ENCODE data around the gene TAOK2. TPM values are rescaled to one million over a fixed set of nuclear protein-coding genes. Genes with fewer than 3 reads are reported as not detected.
"Not testable (repeated sequence)": the region's sequence is repeated elsewhere in the genome, so short reads cannot be mapped to it uniquely, and the experiment has no call there.

The TAOK2 gene
- polyA plus RNA-seq, 3 donors = 33.6 to 36.9 (median 36.4) TPM

DNA sequence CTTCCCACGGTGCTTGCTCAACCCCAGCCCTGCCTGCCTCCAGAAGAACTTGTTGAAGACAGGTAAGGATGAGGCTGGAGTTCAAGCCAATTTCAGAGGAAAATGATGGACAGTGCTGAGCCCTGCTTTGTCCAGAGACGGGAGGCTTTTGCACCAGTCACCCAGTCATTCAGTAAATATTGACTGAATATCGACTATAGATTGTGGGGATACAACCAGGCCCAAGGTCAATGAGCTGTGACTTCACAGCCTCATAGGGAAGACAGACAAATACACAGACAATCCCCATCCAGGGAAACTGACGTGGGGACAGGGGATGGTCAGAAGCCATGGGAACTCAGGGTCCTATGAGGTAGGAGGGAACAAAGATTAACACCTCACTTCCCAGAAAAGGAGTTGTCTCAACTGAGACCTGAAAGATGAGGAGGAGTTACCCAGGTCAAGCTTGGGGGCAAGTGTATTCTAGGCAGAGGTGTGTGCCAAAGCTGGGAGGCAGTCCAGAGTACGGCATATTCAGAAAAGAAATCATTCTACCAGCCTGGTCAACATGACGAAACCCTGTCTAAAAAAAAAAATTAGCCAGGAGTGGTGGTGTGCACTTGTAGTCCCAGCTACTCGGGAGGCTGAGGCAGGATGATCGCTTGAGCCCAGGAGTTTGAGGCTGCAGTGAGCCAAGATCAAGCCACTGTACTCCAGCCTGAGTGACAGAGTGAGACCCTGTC, 43.0 kb downstream of the TAOK2 start:
- no peak for DNase-seq (ENCODE audit: low read depth in 3 of 3, low spot score in 2 of 3)

- no peak for DNase-seq (ENCODE audit: low read depth in 3 of 3, low spot score in 2 of 3)
Observed at GRCh38 chr16:30017277-30017656, 43.6 kb downstream of the TAOK2 start.

DNA sequence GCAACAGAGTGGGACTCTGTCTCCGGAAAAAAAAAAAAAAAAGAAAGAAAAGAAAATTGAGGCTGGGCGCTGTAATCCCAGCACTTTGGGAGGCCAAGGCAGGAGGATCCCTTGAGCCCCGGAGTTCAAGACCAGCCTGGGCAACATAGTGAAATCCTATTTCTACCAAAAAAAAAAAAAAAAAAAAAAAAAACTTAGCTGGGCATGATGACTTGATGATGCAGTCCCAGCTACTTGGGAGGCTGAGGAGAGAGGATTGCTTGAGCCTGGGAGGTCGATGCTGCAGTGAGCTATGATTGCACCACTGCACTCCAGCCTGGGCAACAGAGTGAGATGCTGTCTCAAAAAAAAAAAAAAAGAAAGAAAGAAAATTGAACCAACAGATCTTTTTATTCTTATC, 44.3 kb downstream of the TAOK2 start:
- not testable (repeated sequence) for DNase-seq (ENCODE audit: low read depth in 3 of 3, low spot score in 2 of 3)

- no peak for DNase-seq (ENCODE audit: low read depth in 3 of 3, low spot score in 2 of 3)
Observed at GRCh38 chr16:30018731-30019158, 45.1 kb downstream of the TAOK2 start.

DNA sequence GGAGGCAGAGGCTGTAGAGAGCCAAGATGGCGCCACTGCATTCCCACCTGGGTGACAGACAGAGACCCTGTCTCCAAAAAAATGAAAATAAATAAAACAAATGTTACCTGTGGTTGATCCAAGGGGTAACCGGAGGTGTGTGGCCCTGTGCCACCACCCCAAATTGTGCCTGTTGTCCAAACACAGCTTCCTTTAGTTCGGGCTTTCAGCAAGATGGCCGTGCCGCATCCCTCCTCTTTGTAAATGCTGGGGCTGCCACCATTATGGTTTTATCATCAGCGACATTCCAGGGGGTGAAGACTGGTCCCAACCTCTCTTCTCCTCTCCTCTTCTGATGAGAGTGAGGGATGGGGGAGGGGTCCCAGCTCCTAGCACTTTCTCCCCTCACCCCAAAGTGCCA, 49.2 kb downstream of the TAOK2 start, which contains the start of gene C16orf92:
Gene C16orf92 (plus strand): TSS at position 312 of the 400 bp plus-strand sequence. CDS start 143 bp downstream, outside the sequence.
- DNase-seq (ENCODE audit: low read depth in 3 of 3, low spot score in 2 of 3) = no peak

- no peak for DNase-seq (ENCODE audit: low read depth in 3 of 3, low spot score in 2 of 3)
Observed at GRCh38 chr16:30023586-30023985, 49.9 kb downstream of the TAOK2 start.

DNA sequence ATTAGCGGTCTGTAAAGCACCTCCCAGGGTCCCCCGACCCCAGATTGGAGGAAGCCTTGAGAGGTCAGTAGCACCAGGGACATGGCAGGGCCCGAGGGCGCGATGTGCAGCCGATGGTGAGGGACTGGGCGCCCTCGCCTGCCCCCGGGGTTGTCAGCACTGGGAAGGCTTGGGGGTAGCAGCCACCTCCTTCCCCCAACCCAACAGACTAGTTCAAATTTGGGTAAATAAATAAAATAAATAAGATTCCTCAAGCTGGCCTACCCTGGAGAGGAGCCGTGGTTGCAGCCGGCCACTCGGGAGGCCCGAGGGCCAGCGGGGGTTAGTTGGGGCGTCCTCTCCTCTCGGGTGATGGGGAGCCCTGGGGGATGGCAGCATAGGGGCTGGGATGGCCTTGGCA, 50.8 kb downstream of the TAOK2 start:
- no peak for DNase-seq (ENCODE audit: low read depth in 3 of 3, low spot score in 2 of 3)

GRCh38 chr16:30025156-30025555, 51.5 kb downstream of the TAOK2 start:
- DNase-seq (ENCODE audit: low read depth in 3 of 3, low spot score in 2 of 3) = no peak

DNA sequence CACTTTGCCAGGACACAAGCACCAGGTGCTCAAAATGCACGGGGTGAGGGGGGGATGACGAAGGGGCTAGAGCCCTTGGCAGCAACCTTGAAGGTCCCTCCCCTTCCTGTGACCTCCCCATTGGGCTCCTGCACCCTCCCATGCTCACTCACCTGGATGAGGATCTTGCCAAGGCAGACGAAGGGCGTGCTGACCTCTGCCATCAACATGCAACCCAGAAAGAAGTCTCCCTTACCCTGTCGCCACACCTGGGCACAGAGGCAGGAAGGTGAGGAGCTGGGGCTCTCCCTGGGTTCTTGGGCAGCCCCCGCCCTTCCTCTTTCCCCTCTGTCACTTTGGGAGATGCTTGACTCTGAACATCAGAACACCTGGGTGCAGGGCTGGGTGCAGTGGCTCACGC, 51.9 kb downstream of the TAOK2 start:
- DNase-seq (ENCODE audit: low read depth in 3 of 3, low spot score in 2 of 3) = no peak

GRCh38 chr16:30026449-30026848, 52.8 kb downstream of the TAOK2 start:
- DNase-seq (ENCODE audit: low read depth in 3 of 3, low spot score in 2 of 3) = no peak

DNA sequence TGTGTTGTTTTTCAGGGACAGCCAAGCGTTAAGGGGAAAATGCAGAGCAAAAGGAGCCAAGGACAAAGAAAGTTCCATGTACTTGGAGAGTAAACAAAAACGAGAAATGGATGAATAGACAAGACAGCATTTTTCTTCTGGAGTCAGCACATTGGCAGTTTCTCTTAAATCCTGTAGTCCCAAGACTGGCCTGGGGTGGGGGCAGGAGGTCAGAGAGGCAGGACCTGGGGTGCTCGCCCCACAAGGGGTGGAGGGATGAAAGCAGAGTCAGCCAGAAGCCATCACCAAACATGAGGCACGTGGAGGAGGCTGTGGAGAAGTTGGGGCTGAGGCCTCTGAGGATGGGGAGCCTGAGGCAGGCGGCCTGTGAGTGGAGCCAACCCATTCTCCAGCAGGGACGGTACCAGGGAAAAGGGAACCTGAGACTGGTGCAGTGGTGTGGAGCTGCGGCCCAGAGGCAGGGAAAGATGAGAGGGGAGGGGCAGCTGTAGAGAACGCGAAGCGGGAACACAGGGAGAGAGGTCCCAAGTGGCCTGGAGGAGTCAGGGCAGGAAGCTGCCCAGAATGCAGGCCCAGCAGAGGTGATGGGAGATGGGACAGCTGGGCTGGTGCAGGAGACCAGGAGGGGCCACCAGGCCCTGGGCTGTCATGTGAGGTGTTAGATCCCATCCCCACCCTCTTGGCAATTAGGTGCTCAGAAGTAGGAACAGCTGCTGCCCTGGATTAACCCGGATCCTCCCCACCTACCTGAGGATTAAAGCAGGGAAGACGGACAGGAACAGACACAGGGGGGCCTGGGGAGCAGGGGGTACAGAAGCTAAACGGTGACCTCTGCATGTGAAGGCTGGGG, 54.1 kb downstream of the TAOK2 start:
- no peak for DNase-seq (ENCODE audit: low read depth in 3 of 3, low spot score in 2 of 3)

DNA sequence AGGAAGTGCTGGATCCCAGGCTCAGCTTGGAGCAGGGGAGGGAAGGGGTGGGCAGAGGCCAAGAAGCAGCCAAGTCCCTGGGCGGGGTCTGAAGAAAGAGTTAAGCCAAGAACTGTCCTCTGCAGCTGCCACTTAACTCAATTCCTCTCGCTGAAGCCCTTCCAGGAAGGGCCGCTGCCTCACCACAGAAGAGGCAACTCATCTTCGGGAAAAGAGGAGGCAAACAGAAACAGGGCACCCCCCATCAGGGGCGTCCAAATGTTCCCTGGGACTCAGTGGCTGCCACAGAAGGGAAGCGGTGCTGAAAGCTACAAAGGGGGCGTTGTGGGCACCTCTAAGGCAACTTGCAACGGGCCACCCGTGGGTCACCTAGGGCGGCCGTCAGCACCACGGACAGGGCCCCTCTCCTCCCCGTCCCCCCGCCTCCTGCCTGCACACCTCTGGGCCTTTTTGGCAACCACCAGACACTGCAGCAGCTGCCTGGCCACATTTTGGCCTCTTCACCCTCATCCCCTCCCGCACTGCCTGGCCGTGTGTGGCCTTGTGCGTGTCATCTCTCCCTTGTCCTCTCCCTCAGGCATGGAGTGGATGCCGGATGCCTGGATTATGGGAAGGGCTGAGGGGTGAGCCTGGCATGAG, 54.9 kb downstream of the TAOK2 start:
- no peak for DNase-seq (ENCODE audit: low read depth in 3 of 3, low spot score in 2 of 3)

GRCh38 chr16:30030011-30030685, 56.5 kb downstream of the TAOK2 start:
- no peak for DNase-seq (ENCODE audit: low read depth in 3 of 3, low spot score in 2 of 3)

- no peak for DNase-seq (ENCODE audit: low read depth in 3 of 3, low spot score in 2 of 3)
Observed at GRCh38 chr16:30030841-30031413, 57.3 kb downstream of the TAOK2 start, which contains the start of gene TLCD3B. Gene TLCD3B (minus strand): TSS chr16:30031271. CDS start chr16:30030527, 744 bp downstream.

DNA sequence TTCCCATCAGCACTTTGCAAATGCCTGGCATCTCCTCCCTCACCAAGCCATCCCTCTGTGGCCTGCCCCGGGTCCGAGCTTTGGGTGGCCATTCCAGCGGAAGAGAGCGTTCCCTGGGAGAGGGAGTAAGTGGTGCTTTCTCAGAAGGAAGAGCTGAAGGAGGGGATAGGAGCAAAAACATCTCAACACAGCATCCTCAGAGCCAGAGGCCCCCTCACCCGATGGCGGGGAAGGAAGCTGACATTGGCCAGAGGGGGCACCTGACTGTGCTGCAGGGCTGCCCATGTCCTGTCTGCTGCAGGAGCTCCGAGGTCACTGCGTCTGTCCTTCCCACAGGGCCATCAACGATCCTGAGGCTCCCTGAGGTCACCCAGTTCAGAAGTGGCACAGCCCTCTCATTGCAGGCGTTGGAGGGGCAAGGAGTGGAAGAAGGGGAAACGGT, 57.8 kb downstream of the TAOK2 start:
- no peak for DNase-seq (ENCODE audit: low read depth in 3 of 3, low spot score in 2 of 3)

GRCh38 chr16:30032083-30032819, 58.6 kb downstream of the TAOK2 start:
- no peak for DNase-seq (ENCODE audit: low read depth in 3 of 3, low spot score in 2 of 3)

- no peak for DNase-seq (ENCODE audit: low read depth in 3 of 3, low spot score in 2 of 3)
Observed at GRCh38 chr16:30033270-30033669, 59.6 kb downstream of the TAOK2 start.

DNA sequence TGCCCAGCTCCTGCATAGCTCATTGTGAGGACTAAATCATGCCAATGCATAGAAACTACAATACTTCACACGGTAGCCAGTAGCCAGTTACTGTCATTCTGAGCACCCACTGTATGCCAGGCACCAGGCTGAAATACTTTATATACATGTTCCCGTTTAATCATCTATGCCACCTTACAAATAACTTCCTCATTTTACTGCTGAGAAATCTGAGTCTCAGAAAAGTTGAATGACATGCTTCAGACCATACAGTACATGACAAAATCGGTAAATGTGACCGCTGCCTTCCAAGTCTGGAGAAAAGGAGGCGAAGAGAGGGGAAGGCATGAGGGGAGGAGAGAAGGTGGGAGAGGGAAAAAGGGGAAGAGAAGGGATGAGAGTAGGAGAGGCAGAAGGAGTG, 66.6 kb downstream of the TAOK2 start:
- no peak for DNase-seq (ENCODE audit: low read depth in 3 of 3, low spot score in 2 of 3)

DNA sequence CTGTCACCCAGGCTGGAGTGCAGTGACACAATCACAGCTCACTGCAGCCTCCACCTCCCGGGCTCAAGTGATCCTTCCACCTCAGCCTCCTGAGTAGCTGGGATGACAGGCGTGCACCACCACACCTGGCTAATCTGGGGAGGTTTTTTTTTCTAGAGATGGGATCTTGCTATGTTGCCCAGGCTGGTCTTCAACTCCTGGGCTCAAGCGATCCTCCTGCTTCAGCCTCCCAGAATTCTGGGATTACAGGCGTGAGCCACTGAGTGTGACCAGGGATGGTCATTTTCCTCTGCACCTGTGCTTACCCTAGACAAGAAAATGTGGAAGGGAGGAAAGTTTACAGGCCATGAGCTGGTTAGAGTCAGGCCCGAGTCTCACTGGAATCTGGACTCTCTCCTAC, 67.0 kb downstream of the TAOK2 start:
- not testable (repeated sequence) for DNase-seq (ENCODE audit: low read depth in 3 of 3, low spot score in 2 of 3)

DNA sequence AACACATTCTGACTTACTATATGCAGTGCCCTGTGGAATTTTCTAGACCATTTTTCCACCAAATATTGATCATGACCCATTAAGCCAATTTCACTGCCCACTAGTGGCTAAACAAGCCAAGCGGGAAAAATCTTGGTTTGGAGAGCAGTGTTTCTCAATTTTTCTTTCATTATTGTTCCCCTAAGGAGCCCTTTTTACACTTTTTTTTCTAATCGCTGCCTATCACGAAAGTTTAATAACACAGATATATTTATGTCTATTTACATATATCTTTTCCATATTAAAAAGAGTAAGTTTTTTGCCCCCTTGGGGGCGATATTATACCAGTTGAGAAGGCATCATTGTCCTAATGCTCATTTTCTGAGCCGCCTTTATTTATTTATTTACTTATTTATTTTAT, 68.2 kb downstream of the TAOK2 start:
- no peak for DNase-seq (ENCODE audit: low read depth in 3 of 3, low spot score in 2 of 3)
